GM18873 (cell line): ENCODE results near the gene PRXL2B.
A peak's percentile ranks its signal among the peaks of the same experiment; 100 is the strongest.

Experiments
- ATAC-seq: cut with Tn5 transposase; IDR thresholded peaks from one replicate; pipeline ENCODE4 v1.9.1; 2021; ENCODE audit warnings: mild to moderate bottlenecking, moderate library complexity, moderate number of reproducible peaks; ENCODE audit not compliant: unreplicated experiment, low FRiP score

Gene PRXL2B

DNA sequence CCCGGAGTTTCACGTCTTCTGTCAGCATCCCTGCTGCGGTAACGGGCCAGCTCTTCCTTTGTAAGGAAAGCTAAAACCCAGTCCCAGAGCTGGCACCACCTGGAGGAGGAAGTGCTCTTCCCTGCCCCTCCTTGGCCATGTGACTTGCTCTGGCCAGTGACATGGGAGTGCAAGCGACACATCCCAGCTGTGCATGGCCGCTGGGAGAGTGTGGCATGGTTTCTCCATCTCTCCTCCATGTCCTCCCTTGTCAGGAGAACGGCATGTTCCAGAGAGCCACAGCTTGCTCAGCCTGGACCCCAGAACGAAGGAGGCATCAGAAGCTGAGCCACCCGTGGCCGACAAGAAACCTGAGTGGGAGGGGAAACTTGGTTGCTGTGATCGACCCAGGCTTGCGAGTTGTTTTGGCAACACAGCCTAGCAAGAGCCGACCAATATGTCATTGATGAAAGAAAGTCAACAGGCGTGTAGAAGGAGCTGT is 2.7 kb upstream of the PRXL2B start:
- ATAC-seq: no peak

DNA sequence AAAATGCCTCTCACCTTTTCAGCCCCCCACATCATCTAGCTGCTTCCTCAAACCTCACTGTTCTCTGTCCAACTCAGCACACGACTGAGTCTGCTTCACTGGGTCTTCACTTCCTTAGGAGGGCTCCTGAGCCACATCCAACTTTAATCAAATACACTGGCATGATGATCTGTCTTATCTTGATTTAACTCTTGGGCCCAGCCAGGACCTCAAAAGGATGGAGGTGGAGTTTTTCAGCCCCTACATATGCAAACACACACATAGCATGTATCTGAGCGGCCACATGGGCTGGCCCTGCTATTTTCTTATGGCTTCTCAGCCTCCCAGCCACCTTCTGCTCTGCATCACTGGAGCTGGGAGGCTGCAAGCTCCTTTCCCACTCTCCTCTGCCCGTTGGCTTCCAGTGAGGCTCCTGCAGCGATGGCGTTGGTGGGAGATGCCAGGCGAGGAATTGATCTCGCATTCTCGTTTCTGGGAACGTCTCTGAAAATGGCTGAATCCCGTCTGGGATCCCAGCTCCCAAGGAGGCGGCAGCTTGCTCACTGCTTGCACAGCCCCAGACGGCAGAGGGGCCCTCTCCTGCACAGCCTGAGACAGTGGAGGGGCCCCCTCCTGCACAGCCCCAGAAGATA is 1.8 kb upstream of the PRXL2B start:
- no peak for ATAC-seq

DNA sequence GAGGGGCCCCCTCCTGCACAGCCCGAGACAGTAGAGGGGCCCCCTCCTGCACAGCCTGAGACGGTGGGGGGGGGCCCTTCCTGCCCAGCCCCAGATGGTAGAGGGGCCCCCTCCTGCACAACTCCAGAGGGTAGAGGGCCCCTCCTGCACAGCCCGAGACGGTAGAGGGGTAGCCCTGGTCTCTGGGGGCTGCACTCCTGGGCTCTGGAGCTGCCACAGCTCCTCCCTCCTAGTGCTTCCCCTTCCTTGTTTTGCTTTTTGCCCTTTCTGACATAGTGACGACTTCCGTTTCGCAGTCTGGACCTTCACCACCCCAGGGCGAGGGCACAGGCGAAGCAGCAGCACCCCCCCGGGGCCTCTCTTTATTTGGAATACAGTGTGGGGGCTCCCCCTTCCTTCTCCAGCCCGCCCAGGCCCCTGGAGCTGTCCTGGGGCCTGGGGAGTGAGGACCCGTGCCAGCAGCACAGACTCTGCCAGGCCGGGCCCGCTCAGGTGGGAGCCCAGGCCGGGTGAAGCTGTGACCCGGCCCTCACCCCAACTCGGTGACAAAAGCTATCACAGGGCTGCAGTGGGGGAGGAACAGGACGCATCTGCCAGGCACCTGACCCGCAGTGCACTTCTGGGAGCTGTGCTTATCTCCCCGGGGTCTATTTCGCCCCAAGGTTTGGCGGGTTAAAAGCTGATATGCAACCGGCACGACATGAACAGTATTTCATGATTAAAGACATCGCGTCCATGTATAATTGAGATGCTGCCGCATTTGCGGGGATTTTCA is 1.1 kb upstream of the PRXL2B start:
- ATAC-seq: peak; percentile 48

DNA sequence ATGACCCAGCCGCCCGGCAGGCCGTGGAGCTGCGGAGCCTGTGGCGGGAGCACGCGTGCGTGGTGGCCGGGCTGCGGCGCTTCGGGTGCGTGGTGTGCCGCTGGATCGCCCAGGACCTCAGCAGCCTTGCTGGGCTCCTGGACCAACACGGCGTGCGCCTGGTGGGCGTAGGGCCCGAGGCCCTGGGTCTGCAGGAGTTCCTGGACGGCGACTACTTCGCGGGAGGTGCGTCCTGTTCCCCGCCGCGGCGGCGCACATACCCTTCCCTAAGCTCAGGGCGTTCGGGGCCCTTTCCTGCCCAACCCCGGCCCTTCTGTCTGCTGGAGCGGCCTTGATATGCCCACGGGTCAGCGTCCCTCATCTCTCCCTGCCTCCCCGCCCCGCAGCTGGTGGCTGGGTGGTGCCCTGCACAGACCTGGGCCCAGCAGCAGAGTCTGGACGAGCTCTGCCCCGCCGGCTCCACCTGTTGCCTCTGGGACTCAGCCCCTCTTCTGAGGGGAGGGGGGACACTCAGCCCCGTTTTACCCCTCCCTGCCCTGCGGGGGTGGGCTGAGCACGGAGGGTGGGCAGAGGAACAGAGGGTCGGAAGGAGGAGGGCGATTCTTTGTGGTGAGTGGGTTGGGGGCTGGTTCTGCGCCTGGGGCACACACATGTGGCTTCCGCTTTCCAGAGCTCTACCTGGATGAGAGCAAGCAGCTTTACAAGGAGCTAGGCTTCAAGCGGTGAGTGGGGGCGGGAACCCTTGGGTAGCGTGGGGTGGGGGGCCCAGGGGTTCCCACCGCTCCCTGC is 688 bp downstream of the PRXL2B start:
- ATAC-seq: no peak

DNA sequence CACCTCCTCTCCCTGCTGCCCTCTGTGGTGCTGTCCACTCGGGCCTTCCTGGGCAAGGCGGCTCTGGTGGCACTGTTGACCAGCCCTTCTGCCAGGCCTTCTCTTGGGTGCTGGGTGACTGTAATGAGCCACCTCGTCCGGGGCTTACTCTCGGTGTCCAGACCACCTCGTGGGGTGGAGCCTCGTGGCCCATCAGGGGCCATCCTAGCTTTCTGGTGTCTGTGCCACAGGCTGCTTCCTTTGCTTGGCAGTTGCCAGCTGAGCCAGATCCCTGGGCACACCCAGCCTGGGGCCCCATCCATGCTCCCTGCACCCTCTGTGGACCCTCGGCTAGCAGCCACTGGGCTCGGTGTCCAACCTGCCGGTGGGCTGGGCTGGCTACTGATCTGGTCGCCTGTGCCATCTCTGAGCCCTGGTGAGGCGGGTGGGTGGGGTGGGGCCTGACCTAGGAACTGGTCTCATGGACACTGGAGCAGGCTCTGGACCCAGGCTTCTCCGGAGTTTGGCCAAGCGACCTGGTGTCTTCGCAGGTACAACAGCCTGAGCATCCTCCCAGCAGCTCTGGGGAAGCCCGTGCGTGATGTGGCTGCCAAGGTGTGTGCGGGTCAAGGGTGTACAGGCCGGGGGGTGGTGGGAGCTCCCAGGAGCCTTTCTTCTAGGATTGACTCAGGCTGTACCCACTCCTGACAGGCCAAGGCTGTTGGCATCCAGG is 1.4 kb downstream of the PRXL2B start:
- ATAC-seq: no peak

DNA sequence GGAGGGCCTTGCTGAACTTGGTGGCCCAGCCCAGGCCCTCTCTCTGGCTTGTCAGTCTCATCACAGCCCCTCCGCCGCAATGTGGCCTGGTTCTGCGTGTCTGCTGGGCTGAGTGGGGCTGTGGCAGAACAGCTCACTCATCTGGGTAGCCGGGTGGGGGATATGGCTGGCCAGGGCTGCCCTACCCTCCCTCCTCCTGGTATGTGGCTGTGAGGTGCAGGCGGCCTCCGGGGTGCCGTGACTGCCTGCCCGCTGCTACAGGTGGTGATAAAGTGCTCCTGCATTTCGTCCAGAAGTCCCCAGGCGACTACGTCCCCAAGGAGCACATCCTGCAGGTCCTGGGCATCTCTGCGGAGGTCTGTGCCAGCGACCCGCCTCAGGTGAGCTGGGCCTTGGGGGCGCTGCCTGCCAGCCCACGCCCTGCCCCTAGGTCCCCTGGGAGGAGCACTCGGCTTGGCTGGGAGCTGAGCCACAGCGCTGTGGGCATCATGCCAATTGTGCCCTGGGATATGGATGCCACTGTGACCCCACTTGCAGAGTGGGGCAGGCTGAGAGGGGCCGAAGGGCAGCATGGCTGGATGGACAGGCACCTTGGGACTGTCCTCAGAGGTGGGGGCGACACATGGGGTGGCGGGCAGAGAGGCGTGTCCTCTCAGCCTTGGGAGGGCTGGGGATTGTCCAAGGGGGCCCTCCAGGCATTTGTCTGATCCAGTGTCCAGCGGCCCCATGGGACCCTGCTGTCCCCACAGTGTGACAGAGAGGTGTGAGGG is 2.3 kb downstream of the PRXL2B start:
- ATAC-seq: no peak

DNA sequence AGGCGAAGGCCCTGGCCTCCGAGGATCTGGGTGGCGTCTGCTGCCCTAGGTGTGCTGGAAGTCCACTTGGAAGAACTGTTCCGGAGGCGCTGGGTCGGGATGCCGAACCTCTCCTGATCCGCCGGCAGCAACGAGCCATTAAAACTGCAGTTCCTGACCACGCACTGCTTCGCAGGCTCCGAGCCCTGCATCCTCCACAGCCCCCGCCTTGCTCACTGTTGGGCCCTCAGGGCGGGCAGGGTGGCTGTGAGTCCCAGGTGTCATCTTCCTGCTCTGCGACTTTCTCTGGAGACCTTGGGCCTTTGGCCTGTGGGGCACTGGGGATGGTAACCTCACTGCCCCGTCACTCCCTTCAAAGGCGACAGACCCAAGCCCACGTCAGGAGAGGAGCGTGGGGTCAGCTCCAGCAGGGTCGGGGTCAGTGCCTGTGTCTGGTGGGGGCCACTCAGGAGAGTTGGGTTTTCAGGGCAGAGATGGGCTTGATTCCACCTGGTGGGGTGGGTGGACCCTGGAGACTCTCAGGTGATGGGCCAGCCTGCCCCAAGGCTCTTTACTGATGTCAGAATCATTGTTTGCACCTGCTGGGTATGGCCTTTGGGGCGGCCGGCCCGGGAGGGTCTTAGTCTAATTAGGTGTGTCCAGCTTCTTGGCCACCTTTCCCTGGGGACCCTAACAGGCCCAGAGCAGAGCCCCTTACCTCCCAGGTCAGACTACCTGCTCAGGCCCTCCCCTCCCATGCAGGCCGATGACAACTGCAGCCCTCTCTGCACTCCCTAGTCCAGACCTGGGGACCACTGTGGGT is 3.1 kb downstream of the PRXL2B start:
- ATAC-seq: no peak

DNA sequence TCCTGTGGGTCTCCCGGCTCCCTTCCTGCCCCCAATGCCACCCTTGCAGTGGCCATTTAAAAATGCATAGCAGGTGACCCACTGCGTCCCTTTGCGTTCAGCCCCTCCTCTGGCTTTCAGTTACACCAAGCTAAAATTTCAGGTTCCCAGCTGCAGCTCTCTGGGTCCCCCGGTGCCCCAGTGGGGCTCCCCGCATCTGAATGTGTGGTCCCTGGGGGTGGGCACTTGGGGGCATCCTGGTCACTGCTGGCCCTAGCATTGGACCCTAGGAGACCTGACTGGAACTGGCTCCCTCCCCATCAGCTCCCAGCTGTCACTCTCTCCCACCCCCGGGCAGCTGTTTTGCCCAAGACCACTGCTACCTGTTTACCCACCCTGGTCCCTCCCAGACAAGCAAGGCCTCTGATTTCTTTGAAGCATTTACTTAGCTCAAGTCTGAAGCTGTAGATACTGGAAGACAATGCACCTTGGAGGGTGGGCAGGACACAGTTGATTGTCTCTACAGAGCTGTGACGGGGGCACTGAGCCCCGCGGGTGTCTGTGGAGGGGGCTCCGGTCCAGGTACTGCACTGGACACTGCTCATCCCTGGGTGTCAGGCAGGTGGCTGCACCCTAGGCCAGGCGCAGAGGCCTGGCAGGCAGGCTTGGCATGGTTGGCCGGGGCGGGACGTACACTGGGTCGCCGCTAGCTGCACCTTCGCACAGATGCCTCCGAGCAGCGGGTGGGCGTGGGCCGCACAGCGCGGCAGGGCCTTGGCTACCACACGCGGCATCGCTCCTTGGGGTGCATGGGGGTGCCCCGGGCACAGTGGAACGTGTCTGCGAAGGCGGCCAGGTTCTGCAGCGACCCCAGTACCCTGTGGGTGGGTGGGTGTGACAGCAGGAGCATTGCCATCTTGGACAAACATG is 3.9 kb downstream of the PRXL2B start:
- no peak for ATAC-seq

DNA sequence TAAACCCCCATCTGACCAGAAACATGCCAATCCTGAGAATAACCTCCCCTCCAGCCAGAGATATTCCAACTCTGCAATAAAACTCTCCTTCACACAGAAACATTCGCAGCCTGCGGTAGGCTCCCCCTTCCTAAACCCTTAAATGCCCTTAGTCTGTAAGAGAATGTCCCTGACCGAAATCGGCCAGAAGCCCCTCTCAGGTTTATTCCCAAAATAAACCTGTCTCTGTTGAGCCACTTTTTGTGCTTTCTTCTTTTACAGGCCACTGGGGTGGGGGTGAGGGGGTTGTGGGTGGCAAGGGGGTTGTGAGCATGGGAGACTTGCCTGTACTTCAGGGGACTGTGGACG is 4.6 kb downstream of the PRXL2B start:
- ATAC-seq: no peak

DNA sequence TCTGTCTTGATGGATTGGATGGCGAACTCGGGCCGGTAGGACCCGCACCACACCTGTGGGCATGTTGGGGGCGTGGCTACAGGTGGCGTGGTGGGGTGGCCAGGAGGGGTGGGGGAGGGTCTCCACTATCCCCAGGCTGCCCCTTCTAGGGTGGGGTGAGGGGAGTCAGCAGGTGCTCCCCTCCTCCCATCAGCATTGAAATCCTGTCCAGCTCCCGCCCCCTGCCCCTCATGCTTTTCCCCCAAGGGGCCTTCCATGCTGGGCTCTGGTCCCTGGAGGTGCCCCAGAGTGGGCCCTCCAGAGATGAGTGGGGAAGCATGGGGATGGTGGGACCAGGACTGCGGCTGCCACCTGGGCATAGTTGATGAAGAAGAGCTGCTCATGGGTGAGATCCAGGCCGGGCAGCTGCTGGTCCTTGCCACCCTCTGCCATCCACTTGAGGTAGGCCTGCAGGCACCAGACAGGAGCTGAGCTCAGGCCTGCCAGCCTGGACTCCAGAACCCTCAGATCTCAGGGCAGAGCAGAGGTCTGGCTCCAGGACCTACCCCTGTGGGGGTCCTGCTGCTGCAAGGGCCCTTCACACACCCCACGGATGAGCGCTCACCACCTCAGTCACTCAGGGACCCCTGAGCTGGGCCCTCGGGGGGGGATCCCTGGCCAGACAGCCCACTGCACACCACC is 5.1 kb downstream of the PRXL2B start:
- ATAC-seq: no peak

DNA sequence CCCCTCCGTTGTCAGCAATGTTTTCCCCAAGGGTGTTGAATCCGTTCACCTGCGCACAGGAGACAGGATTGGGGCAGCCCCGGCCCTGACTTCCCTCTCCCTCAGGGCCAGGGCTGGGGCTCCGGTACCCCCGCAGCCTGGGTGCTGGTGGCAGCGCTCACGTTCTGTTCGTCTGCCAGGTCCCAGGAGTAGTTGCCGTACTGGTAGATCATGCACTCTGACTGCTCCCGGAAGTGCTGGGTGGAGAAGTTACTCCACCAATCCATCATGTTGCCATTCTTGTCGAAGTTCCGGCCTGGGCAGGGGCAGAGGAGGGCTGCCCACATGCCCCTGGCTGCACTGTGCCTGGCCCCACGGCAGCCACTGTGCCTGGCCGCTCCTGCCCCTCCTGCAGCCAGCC is 6.1 kb downstream of the PRXL2B start:
- ATAC-seq: no peak

DNA sequence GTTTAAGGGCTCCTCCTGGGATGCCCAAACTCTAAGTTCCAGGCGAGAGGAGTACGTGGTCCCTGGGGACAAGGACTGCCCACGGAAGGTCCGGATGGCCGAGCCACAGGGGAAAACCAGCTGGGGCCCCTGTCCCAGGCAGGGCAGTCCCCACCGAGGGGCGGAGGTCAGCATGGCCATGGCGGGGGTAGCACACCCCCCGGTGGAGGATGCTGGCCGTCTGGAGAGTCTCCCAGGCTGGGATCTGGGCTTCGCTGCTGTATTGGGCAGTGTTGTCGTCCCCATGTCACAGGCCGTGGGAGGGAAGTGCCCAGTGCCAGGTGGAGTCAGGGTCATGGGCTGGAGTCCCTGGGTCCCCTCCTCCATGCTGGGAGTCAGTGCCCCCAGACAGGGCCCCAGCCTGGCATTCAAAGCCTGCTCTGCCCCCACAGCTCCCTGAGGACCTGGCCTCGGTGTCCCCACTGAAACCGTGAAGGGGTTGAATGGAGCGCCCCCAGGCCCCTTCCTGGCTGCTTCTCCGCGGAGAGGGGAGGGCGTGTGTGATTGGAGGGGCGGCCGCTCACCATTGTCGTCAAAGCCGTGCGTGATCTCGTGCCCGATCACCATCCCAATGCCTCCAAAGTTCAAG is 6.8 kb downstream of the PRXL2B start:
- no peak for ATAC-seq

DNA sequence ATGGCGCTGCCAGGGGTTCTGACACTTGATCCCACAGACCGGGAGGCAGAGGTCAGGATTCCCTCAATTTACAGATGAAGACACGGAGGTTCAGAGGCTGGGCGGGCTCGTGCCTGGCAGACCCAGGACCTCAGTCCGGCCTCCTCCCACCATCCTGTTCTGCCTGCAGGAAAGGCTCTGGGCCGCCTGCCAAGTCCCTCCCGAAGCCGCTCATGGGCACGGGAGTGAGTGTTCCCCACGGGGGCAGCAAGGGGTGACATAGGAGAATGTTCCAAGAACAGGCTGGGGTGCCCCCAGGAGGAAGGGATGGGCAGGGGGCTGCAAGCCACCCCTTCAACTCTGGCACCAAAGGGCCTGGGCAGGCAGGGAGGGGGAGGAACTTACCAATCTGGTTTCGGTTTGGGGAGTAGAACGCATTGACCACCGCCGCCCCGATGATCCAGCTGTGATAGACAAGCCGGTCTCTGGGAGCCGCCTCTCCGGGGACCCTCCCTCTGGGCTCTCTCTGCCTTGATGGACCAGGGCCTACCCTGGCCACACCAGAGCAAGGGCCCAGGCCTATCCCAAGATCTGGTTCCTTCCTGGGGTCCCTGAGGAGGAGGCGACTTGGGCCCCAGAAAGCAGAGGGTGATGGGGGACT is 7.5 kb downstream of the PRXL2B start:
- no peak for ATAC-seq

DNA sequence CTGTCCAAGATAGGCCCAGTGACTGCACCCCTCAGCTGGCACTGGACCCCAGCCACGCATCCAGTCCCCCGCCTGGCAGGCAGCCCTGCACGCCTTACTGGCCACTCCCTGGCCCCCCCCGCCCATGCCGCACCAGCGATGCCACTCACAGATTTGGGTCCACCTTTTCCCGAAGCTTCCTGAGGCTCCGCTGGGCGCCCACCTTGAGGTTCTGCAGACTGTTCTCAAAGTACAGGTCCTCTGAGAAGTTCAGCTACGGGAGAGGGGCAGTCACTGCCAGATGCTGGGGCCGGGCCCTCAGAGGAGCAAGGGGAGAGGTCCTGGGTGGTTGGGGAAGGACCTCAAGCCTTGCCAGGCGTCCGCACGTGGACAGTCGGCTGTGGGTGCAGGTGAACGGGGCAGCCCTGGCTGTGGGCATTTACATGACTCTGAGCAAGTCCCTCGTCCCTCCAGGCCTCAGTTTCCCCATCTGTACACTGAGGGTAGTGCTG is 8.1 kb downstream of the PRXL2B start:
- no peak for ATAC-seq

DNA sequence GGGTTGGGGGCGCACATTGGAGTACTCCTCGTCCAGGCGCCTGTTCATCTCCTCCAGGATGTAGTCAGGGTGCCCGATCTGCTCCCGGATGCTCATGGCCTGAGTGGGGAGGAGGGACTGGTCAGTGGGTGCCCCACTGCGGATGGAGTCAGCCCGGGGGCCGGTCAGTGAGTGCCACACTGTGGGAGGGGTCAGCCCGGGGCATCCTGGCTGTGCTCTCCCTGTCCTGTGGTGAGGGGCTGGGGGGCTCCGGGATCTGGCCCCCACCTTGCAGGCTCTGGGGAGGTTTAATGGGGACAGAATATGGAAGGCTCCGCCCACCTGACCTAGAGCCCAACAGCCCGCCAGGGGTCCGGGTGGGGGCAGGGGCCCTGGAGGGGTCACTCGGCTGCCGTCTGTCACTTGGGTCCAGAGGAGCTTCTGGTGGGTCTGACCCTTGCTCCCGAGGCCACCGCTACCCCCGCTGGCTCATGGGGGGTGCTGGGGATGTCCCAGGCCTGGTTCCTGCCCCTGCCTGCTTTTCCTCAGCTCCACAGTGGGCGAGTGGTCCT is 8.8 kb downstream of the PRXL2B start:
- no peak for ATAC-seq

DNA sequence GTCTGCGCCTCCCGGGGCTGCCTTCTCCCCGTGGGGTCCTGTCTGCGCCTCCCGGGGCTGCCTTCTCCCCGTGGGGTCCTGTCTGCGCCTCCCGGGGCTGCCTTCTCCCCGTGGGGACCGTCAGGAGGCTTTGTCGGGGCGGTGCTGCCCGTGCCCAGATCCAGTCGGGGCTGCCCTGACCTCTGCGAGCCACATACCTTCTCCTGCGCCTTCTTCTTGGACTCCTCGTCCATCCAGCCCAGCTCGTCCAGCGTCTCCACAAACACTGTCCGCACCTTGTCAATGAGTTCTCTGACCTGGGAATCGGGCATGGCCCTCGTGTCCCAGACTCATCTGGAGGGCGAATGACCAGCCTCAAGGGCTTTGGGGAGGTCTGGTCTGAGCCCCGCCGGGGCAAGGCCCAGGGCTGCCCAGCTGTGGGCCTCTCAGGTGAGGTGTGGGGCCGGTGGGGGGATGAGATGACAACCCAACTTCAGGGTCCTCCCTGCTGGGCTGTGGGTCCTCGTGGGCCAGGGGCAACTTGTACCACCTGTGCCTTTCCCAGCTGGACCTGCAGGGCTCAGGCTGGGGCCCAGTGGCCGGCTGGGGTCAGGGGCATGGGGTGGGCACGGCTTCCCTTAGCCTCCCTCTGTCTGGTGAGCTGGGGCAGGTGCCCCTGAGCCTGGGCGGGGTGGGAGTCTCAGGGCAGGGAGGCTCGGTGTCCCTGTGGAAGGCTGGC is 9.4 kb downstream of the PRXL2B start:
- no peak for ATAC-seq
